Esophagus muscularis mucosa (tissue), 4 donors: ENCODE results near the gene SMAD5.

Experiments
- EP300 ChIP-seq: sonication (generic); formaldehyde crosslinking; IDR thresholded peaks from one replicate; pipeline ENCODE4 v1.6.1; 2017; ENCODE audit warnings: antibody characterized with exemption
- POLR2AphosphoS5 ChIP-seq, 2 donors: sonication (generic); formaldehyde crosslinking; IDR thresholded peaks; one replicate each; pipeline ENCODE4 v1.6.1; 2017; ENCODE audit warnings: antibody characterized with exemption in 2 of 2
- TF ChIP-seq, protein P1 (sequence below), 3 experiments: fragments of 200-600 bp in 2 of 3; fragments of 450-650 bp in 1 of 3; sonication (generic) in 2 of 3; IDR thresholded peaks; one replicate each; pipeline ENCODE4 v1.5.1; 2017 to 2019; ENCODE audit warnings: antibody characterized with exemption in 3 of 3, mild to moderate bottlenecking in 2 of 3, moderate library complexity in 1 of 3

DNA sequence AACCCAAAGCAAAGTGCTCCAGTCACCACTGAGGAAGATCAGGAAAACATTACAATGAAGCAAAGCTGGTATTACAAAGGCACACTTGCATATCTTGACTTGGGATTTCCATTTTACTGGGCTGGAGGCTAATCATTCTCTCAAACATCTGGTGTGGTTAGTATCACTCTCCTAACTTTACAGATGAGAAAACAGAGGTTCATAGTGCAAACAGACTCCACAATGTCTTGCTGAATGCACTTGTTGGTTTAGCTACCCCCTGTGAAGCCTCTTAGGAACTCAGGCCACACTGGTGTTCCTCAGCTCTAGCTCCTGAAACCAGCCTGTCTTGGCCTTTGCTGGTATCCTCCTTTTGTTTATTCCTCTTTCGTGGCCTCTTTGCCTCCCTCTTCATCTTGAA is 29.5 kb upstream of the SMAD5 start:
- TF ChIP-seq, protein P1, sequence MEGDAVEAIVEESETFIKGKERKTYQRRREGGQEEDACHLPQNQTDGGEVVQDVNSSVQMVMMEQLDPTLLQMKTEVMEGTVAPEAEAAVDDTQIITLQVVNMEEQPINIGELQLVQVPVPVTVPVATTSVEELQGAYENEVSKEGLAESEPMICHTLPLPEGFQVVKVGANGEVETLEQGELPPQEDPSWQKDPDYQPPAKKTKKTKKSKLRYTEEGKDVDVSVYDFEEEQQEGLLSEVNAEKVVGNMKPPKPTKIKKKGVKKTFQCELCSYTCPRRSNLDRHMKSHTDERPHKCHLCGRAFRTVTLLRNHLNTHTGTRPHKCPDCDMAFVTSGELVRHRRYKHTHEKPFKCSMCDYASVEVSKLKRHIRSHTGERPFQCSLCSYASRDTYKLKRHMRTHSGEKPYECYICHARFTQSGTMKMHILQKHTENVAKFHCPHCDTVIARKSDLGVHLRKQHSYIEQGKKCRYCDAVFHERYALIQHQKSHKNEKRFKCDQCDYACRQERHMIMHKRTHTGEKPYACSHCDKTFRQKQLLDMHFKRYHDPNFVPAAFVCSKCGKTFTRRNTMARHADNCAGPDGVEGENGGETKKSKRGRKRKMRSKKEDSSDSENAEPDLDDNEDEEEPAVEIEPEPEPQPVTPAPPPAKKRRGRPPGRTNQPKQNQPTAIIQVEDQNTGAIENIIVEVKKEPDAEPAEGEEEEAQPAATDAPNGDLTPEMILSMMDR (IDR thresholded peaks at IDR 0.05), result no peak
- TF ChIP-seq EP300 (no peak), POLR2AphosphoS5 (IDR thresholded peaks at IDR 0.05) (no peak)
